ENCODE data around the gene CAMTA1.
"Not testable (repeated sequence)": the region's sequence is repeated elsewhere in the genome, so short reads cannot be mapped to it uniquely, and the experiment has no call there.

The CAMTA1 gene

GRCh38 chr1:7149080-7149838 lies 364.0 kb downstream of the CAMTA1 start:
- POLR2A ChIA-PET: no interaction called here
- CTCF ChIA-PET: no interaction called here
- DNase-seq (ENCODE audit: extremely low spot score): no peak
- TF ChIP-seq LEF1 (IDR thresholded peaks at IDR 0.05; ENCODE audit: borderline replicate concordance) (no peak), L3MBTL2 (conservative IDR thresholded peaks at IDR 0.05) (no peak), FOXK2 (IDR thresholded peaks at IDR 0.05) (no peak), CTBP1 (IDR thresholded peaks at IDR 0.05; ENCODE audit: borderline replicate concordance) (no peak)

DNA sequence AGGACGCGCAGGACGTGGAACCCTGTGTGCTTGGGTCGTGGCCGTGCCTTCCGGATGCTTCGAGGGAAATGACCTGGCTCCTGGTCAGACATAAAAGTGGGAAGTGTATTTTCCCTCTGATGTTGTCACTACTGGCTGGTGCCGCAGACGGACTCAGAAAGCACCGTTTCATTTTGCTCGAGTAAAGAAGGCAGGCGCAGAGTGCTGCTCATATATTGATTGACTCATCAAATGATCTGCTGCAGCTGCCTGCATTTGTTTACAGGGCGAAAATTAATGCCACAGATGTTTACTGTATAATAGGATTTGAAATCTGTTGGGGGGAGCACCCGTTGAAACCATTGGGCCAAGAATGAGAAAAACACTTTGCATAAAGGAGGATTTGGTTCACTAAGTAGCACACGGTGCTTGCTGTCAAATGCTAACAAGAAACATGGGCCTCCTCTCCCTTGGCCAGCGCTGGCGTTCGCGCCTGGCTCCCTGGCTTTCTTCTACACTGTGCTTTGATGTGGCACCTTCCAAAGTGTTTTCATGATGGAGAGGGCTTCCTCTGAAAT lies 365.5 kb downstream of the CAMTA1 start:
- no peak for DNase-seq (ENCODE audit: extremely low spot score)
- ChIA-PET POLR2A (no interaction called here), CTCF (no interaction called here)
- TF ChIP-seq HDGF (IDR thresholded peaks at IDR 0.05; ENCODE audit: borderline replicate concordance) (no peak), FOXM1 (IDR thresholded peaks at IDR 0.05; ENCODE audit: borderline replicate concordance) (no peak), SP1 (IDR thresholded peaks at IDR 0.05) (no peak), L3MBTL2 (conservative IDR thresholded peaks at IDR 0.05) (no peak), ARNT (IDR thresholded peaks at IDR 0.05) (no peak), FOXK2 (IDR thresholded peaks at IDR 0.05) (no peak), ELF4 (IDR thresholded peaks at IDR 0.05) (no peak), BHLHE40 (IDR thresholded peaks at IDR 0.05; ENCODE audit: borderline replicate concordance) (no peak), TARDBP (IDR thresholded peaks at IDR 0.05) (no peak), NFRKB (IDR thresholded peaks at IDR 0.05) (no peak), SUZ12 (IDR thresholded peaks at IDR 0.05) (no peak), CTBP1 (IDR thresholded peaks at IDR 0.05; ENCODE audit: borderline replicate concordance) (no peak), PKNOX1 (IDR thresholded peaks at IDR 0.05) (no peak), FOXA1 (IDR thresholded peaks at IDR 0.05) (no peak), ZNF384 (IDR thresholded peaks at IDR 0.05) (no peak), LEF1 (IDR thresholded peaks at IDR 0.05; ENCODE audit: borderline replicate concordance) (no peak)

GRCh38 chr1:7151978-7152377 lies 366.7 kb downstream of the CAMTA1 start:
- no peak for DNase-seq (ENCODE audit: extremely low spot score)
- ChIA-PET CTCF (no interaction called here), POLR2A (no interaction called here)
- TF ChIP-seq TARDBP (IDR thresholded peaks at IDR 0.05) (no peak), BHLHE40 (IDR thresholded peaks at IDR 0.05; ENCODE audit: borderline replicate concordance) (no peak), L3MBTL2 (conservative IDR thresholded peaks at IDR 0.05) (no peak), ELF4 (IDR thresholded peaks at IDR 0.05) (no peak), SUZ12 (IDR thresholded peaks at IDR 0.05) (no peak), PKNOX1 (IDR thresholded peaks at IDR 0.05) (no peak)

DNA sequence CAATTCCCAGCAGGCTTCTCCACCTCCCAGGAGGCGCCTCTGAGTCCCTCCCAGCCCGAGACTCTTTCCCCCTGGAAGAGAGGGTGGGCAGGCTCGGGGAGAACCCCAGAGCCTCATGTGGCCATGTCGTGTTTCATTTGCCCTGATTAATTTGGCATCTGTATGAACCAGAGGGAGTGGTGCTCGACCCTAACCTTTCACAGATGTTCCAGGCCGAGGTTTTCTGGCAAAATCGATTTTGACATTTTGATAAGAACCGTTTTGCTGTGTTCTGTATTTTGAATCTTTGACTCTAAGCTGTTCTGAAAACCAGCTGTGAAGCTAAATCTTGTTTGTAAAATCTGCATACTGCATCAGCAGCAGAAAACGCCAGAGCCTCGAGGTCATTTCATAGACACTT lies 367.4 kb downstream of the CAMTA1 start:
- no peak for DNase-seq (ENCODE audit: extremely low spot score)
- TF ChIP-seq PKNOX1 (IDR thresholded peaks at IDR 0.05) (no peak), LEF1 (IDR thresholded peaks at IDR 0.05; ENCODE audit: borderline replicate concordance) (no peak), HDGF (IDR thresholded peaks at IDR 0.05; ENCODE audit: borderline replicate concordance) (no peak), CTBP1 (IDR thresholded peaks at IDR 0.05; ENCODE audit: borderline replicate concordance) (no peak), L3MBTL2 (conservative IDR thresholded peaks at IDR 0.05) (no peak), ARNT (IDR thresholded peaks at IDR 0.05) (no peak), ZNF384 (IDR thresholded peaks at IDR 0.05) (no peak), FOXM1 (IDR thresholded peaks at IDR 0.05; ENCODE audit: borderline replicate concordance) (no peak), FOXA1 (IDR thresholded peaks at IDR 0.05) (no peak), FOXK2 (IDR thresholded peaks at IDR 0.05) (no peak), SP1 (IDR thresholded peaks at IDR 0.05) (no peak), ELF4 (IDR thresholded peaks at IDR 0.05) (no peak), NFRKB (IDR thresholded peaks at IDR 0.05) (no peak), BHLHE40 (IDR thresholded peaks at IDR 0.05; ENCODE audit: borderline replicate concordance) (no peak), SUZ12 (IDR thresholded peaks at IDR 0.05) (no peak), TARDBP (IDR thresholded peaks at IDR 0.05) (no peak)
- ChIA-PET CTCF (no interaction called here), POLR2A (no interaction called here)

DNA sequence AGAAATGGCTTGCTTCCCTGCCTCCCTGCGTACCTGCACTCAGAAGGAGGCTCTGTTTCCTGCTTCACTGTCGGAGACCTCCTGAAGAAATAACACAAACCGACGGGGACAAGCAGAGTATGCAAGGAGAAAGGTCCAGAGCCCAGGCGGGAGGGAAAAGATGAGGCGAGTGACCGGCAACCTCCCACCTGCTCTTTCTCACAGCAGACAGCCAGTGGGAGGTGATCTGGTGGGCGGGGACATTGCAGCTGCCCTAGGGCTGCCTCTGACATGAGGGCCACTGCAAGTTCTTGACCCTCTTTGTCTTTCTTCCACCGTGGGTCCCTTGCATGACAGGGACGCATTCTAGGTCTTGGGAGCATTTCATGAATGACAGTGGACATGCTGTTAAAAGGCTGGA lies 368.2 kb downstream of the CAMTA1 start:
- no peak for DNase-seq (ENCODE audit: extremely low spot score)
- POLR2A ChIA-PET: no interaction called here
- CTCF ChIA-PET: no interaction called here
- TF ChIP-seq ARNT (IDR thresholded peaks at IDR 0.05) (no peak), L3MBTL2 (conservative IDR thresholded peaks at IDR 0.05) (no peak)

DNA sequence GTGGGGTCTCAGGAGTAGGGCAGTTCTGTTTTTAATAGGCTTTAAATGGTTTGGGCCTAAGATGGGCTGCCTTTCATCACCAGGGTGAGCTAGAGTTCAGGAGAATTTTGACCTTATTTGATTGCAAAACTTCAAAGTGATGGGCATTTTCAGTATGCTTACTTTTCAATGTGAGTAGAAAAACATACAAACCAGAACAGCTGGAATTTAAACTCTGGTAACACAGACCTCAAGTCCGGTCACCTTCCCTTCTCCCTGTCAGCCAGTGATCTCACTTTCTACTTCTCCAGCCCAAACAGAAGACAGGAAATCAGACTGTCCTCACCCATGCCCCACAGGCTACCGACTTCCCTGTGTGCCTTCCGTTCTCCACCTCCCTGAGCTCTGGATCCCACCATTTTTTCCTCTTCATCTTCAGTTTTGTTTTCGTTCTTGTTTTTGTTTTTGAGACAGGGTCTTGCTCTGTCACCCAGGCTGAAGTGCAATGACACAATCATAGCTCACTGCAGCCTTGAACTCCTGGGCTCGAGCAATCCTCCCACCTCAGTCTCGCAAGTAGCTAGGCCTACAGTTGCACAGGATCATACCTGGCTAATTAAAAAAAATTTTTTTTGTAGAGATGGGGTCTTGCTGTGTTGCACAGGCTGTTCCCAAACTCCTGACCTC lies 374.0 kb downstream of the CAMTA1 start:
- TF ChIP-seq NFRKB (IDR thresholded peaks at IDR 0.05) (no peak), PKNOX1 (IDR thresholded peaks at IDR 0.05) (no peak), CTBP1 (IDR thresholded peaks at IDR 0.05; ENCODE audit: borderline replicate concordance) (no peak), HDGF (IDR thresholded peaks at IDR 0.05; ENCODE audit: borderline replicate concordance) (no peak), FOXM1 (IDR thresholded peaks at IDR 0.05; ENCODE audit: borderline replicate concordance) (no peak), FOXK2 (IDR thresholded peaks at IDR 0.05) (no peak), ARNT (IDR thresholded peaks at IDR 0.05) (no peak), SP1 (IDR thresholded peaks at IDR 0.05) (no peak), BHLHE40 (IDR thresholded peaks at IDR 0.05; ENCODE audit: borderline replicate concordance) (no peak), LEF1 (IDR thresholded peaks at IDR 0.05; ENCODE audit: borderline replicate concordance) (no peak), ZNF384 (IDR thresholded peaks at IDR 0.05) (no peak), ELF4 (IDR thresholded peaks at IDR 0.05) (no peak), L3MBTL2 (conservative IDR thresholded peaks at IDR 0.05) (no peak)
- ChIA-PET POLR2A (no interaction called here), CTCF (interaction anchor here (0.6 to 1.2 kb wide), 2 partner anchors 14 to 508 kb away, joined by 3 read pairs; no protein-coding TSS in a partner anchor)
- no peak for DNase-seq (ENCODE audit: extremely low spot score)

DNA sequence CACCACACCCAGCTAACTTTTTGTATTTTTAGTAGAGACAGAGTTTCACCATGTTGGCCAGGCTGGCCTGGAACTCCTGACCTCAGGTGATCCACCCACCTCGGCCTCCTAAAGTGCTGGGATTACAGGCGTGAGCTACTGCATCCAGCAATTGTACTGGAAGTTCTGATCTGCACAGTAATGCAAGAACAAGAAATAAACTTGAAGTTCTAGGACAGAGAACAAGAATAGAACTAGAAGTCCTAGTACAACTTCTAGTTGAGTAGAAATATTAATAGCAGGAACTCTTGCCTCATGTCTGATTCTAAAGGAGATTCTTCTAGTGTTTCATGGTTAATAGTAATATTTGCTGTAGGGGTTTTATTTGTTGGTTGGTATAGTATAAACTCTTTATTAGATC lies 383.3 kb downstream of the CAMTA1 start:
- CTCF ChIA-PET; DNase-seq (ENCODE audit: extremely low spot score); POLR2A ChIA-PET: not testable (repeated sequence)
